H1 (cell line): ENCODE results near the gene MYBPHL. TPM values are rescaled to one million over a fixed set of nuclear protein-coding genes. Genes with fewer than 3 reads are reported as not detected.

Experiments
- CTCF ChIA-PET: fragments of 300-600 bp; sonication (Branson Sonifier 250); formaldehyde crosslinking; loops from one replicate; lab custom pipeline; 2021; ENCODE audit not compliant: partially characterized antibody; lab: Charles Lee
- POLR2A ChIA-PET: fragments of 300-600 bp; sonication (Branson Sonifier 250); formaldehyde crosslinking; loops from one replicate; lab custom pipeline; 2021; ENCODE audit warnings: inconsistent platforms; ENCODE audit not compliant: partially characterized antibody; lab: Charles Lee
- DNase-seq, 2 experiments: peaks; one replicate each; pipeline versions ENCODE4 v3.0.0 to v3.0.0-alpha.2; 2010 to 2022; ENCODE audit warnings: low spot score in 2 of 2, low read depth in 1 of 2, mixed read lengths in 1 of 2
- FAIRE-seq: peaks from 2 replicates; lab custom pipeline; 2011; peaks lifted over from hg19 to GRCh38; lab: Jason Lieb, UNC
- H2AFZ ChIP-seq: 2 replicates; pipeline ENCODE4 v1.8.1; 2012; ENCODE audit warnings: low read length, inconsistent platforms
- H2AK5ac ChIP-seq: 2 replicates; pipeline ENCODE4 v1.6.1; 2013; ENCODE audit warnings: low read depth, low read length
- H2BK120ac ChIP-seq: replicated peaks from 2 replicates; pipeline ENCODE3; 2013; ENCODE audit warnings: low read depth, low read length, inconsistent platforms
- H2BK12ac ChIP-seq: 2 replicates; pipeline ENCODE4 v1.6.1; 2013; ENCODE audit warnings: low read depth, low read length
- H2BK15ac ChIP-seq: 2 replicates; pipeline ENCODE4 v1.6.1; 2013; ENCODE audit warnings: low read length
- H2BK20ac ChIP-seq: 2 replicates; pipeline ENCODE4 v1.6.1; 2013; ENCODE audit warnings: low read length
- H2BK5ac ChIP-seq: 2 replicates; pipeline ENCODE4 v1.6.1; 2013; ENCODE audit warnings: low read depth, low read length
- H3K14ac ChIP-seq: 2 replicates; pipeline ENCODE4 v1.6.1; 2013; ENCODE audit warnings: inconsistent platforms; ENCODE audit not compliant: insufficient read length
- H3K18ac ChIP-seq: 2 replicates; pipeline ENCODE4 v1.6.1; 2013; ENCODE audit warnings: low read length; ENCODE audit errors: extremely low read depth
- H3K23ac ChIP-seq: 2 replicates; pipeline ENCODE4 v1.6.1; 2013; ENCODE audit warnings: inconsistent platforms; ENCODE audit not compliant: insufficient read length
- H3K23me2 ChIP-seq: 2 replicates; pipeline ENCODE4 v1.6.1; 2013; ENCODE audit warnings: low read depth, low read length
- H3K27ac ChIP-seq: 2 replicates; pipeline ENCODE4 v1.6.1; 2011; ENCODE audit warnings: low read depth, low read length, inconsistent platforms
- H3K27me3 ChIP-seq, 4 experiments: replicated peaks in 1 of 4; 1 replicate in 1 of 4; 2 replicates in 3 of 4; pipeline versions ENCODE4 v1.6.1 to v1.8.1; 2011 to 2013; ENCODE audit warnings: low read length in 3 of 4, mild to moderate bottlenecking in 3 of 4, inconsistent platforms in 2 of 4, mixed read lengths in 2 of 4, moderate library complexity in 1 of 4; ENCODE audit not compliant: control insufficient read depth in 3 of 4, insufficient read depth in 3 of 4; ENCODE audit errors: extremely low read depth in 1 of 4
- H3K36me3 ChIP-seq, 4 experiments: 2 replicates each; pipeline versions ENCODE4 v1.6.1 to v1.8.1; 2011 to 2013; ENCODE audit warnings: mild to moderate bottlenecking in 4 of 4, low read length in 3 of 4, moderate library complexity in 2 of 4, control low read depth in 1 of 4, inconsistent platforms in 1 of 4; ENCODE audit not compliant: insufficient read depth in 4 of 4, control insufficient read depth in 2 of 4
- H3K4ac ChIP-seq: replicated peaks from 2 replicates; pipeline ENCODE3; 2013; ENCODE audit warnings: low read length, low read depth, mixed read lengths, inconsistent platforms; ENCODE audit not compliant: insufficient read length
- H3K4me1 ChIP-seq, 4 experiments: replicated peaks in 1 of 4; 1 replicate in 1 of 4; 2 replicates in 3 of 4; pipeline versions ENCODE4 v1.6.1 to v1.8.1; 2011 to 2013; ENCODE audit warnings: low read length in 3 of 4, inconsistent platforms in 2 of 4, mixed read lengths in 1 of 4; ENCODE audit not compliant: insufficient read depth in 4 of 4, control insufficient read depth in 3 of 4
- H3K4me2 ChIP-seq, 2 experiments: 2 replicates each; pipeline versions ENCODE4 v1.6.1 to v1.8.1; 2011 to 2013; ENCODE audit warnings: low read depth in 2 of 2, low read length in 2 of 2, control low read depth in 1 of 2, inconsistent platforms in 1 of 2, mild to moderate bottlenecking in 1 of 2; ENCODE audit not compliant: insufficient read depth in 1 of 2
- H3K4me3 ChIP-seq, 4 experiments: fragments of 200-600, 300-600 bp in 1 of 4; sonication (generic), shearing (Covaris generic), sonication (Bioruptor Twin) in 1 of 4; 2 replicates each; pipeline versions ENCODE4 v1.5.1 to v1.8.1; 2011 to 2016; ENCODE audit warnings: low read length in 4 of 4, low read depth in 3 of 4, control low read depth in 2 of 4, inconsistent platforms in 2 of 4, mild to moderate bottlenecking in 2 of 4, mixed read lengths in 1 of 4, moderate library complexity in 1 of 4; ENCODE audit not compliant: insufficient read depth in 2 of 4; ENCODE audit errors: extremely low read depth in 1 of 4
- H3K56ac ChIP-seq: replicated peaks from 2 replicates; pipeline ENCODE3; 2013; ENCODE audit warnings: low read depth, mild to moderate bottlenecking, mixed read lengths, low read length, inconsistent platforms; ENCODE audit not compliant: insufficient read length
- H3K79me1 ChIP-seq: 2 replicates; pipeline ENCODE4 v1.6.1; 2013; ENCODE audit warnings: low read depth, low read length, control low read depth
- H3K79me2 ChIP-seq, 2 experiments: 2 replicates each; pipeline versions ENCODE4 v1.6.1 to v1.8.1; 2012 to 2013; ENCODE audit warnings: low read length in 2 of 2, mild to moderate bottlenecking in 2 of 2, inconsistent platforms in 1 of 2; ENCODE audit not compliant: insufficient read depth in 2 of 2, control insufficient read depth in 1 of 2
- H3K9ac ChIP-seq, 4 experiments: replicated peaks in 1 of 4; 1 replicate in 1 of 4; 2 replicates in 3 of 4; pipeline versions ENCODE4 v1.6.1 to v1.8.1; 2011 to 2013; ENCODE audit warnings: low read depth in 3 of 4, low read length in 3 of 4, control low read depth in 2 of 4, mild to moderate bottlenecking in 2 of 4, moderate library complexity in 2 of 4, inconsistent platforms in 1 of 4; ENCODE audit errors: extremely low read depth in 1 of 4
- H3K9me3 ChIP-seq, 2 experiments: 2 replicates each; pipeline versions ENCODE4 v1.6.1 to v1.8.1; 2012 to 2013; ENCODE audit warnings: mild to moderate bottlenecking in 2 of 2, moderate library complexity in 2 of 2, control low read depth in 1 of 2, inconsistent platforms in 1 of 2, low read depth in 1 of 2, low read length in 1 of 2, mixed read lengths in 1 of 2; ENCODE audit not compliant: insufficient read depth in 2 of 2
- H4K20me1 ChIP-seq, 2 experiments: replicated peaks in 1 of 2; 2 replicates each; pipeline versions ENCODE3 to v1.8.1; 2011 to 2013; ENCODE audit warnings: inconsistent platforms in 2 of 2, low read length in 2 of 2, mild to moderate bottlenecking in 1 of 2; ENCODE audit not compliant: insufficient read depth in 2 of 2, control insufficient read depth in 1 of 2
- H4K5ac ChIP-seq: 2 replicates; pipeline ENCODE4 v1.6.1; 2013; ENCODE audit warnings: low read length, low read depth, mixed read lengths, inconsistent platforms; ENCODE audit not compliant: insufficient read length
- H4K8ac ChIP-seq: 2 replicates; pipeline ENCODE4 v1.8.0; 2013; ENCODE audit warnings: mild to moderate bottlenecking, moderate library complexity, low read length, inconsistent platforms; ENCODE audit not compliant: insufficient read depth; ENCODE audit errors: extremely low read depth
- H4K91ac ChIP-seq: replicated peaks from 2 replicates; pipeline ENCODE3; 2013; ENCODE audit warnings: low read length, mixed read lengths, inconsistent platforms; ENCODE audit not compliant: insufficient read length
- BACH1 ChIP-seq: IDR thresholded peaks from 2 replicates; pipeline ENCODE4 v1.6.1; 2012; ENCODE audit warnings: low read length, improper control_type of control experiment
- EP300 ChIP-seq, 2 experiments: IDR thresholded peaks; 1 replicate in 1 of 2; 2 replicates in 1 of 2; pipeline ENCODE4 v1.6.1; 2011 to 2012; ENCODE audit warnings: low read depth in 2 of 2, low read length in 2 of 2, mild to moderate bottlenecking in 2 of 2, borderline replicate concordance in 1 of 2, inconsistent platforms in 1 of 2, moderate library complexity in 1 of 2
- EZH2 ChIP-seq: fragments of 200-600 bp; sonication (generic); IDR thresholded peaks from 2 replicates; pipeline ENCODE4 v1.7.1; 2012; ENCODE audit warnings: low read depth, mild to moderate bottlenecking, moderate library complexity, low read length, inconsistent platforms; ENCODE audit not compliant: severe bottlenecking
- KDM4A ChIP-seq: IDR thresholded peaks from one replicate; pipeline ENCODE4 v1.7.1; 2012; ENCODE audit warnings: low read depth, mild to moderate bottlenecking, moderate library complexity, low read length, inconsistent platforms; ENCODE audit not compliant: severe bottlenecking
- RBBP5 ChIP-seq: IDR thresholded peaks from 2 replicates; pipeline ENCODE4 v1.7.1; 2012; ENCODE audit warnings: low read depth, mild to moderate bottlenecking, inconsistent platforms, low read length, moderate library complexity, borderline replicate concordance
- RNF2 ChIP-seq: fragments of 200-900, 300-1000 bp; sonication (generic); IDR thresholded peaks from 2 replicates; pipeline ENCODE4 v1.7.1; 2016; ENCODE audit warnings: borderline replicate concordance, low read depth, mild to moderate bottlenecking, antibody characterized with exemption, low read length; ENCODE audit not compliant: poor library complexity, severe bottlenecking; ENCODE audit errors: missing control alignments
- SAP30 ChIP-seq: fragments of 300-600 bp; sonication (generic); IDR thresholded peaks from 2 replicates; pipeline ENCODE4 v1.7.1; 2012; ENCODE audit warnings: low read length, moderate library complexity, mild to moderate bottlenecking, inconsistent platforms; ENCODE audit not compliant: insufficient read depth, insufficient replicate concordance
- TAF1 ChIP-seq: IDR thresholded peaks from 2 replicates; pipeline ENCODE4 v1.6.1; 2011; ENCODE audit warnings: mild to moderate bottlenecking, low read depth, low read length
- TCF12 ChIP-seq: IDR thresholded peaks from 2 replicates; pipeline ENCODE4 v1.6.1; 2011; ENCODE audit warnings: low read depth, mild to moderate bottlenecking, low read length
- WGBS, 2 experiments: shearing (Covaris generic) in 1 of 2; methylation state at CpG; one replicate each; pipeline versions ENCODE4 v1.1.6 to v1.1.7; 2013 to 2015; ENCODE audit warnings: low lambda C conversion rate in 2 of 2, mixed read lengths in 2 of 2, inconsistent platforms in 1 of 2, low coverage in 1 of 2, missing lambda C conversion rate in 1 of 2; ENCODE audit not compliant: insufficient replicate concordance in 2 of 2, insufficient coverage in 1 of 2, insufficient read length in 1 of 2; ENCODE audit errors: extremely low coverage in 1 of 2, missing lambda C conversion rate in 1 of 2; 5-methylcytosine and 5-hydroxymethylcytosine counted together
- polyA plus RNA-seq, 7 experiments: library from polyadenylated mRNA; depleted of rRNA in 3 of 7; stranded (reverse) in 5 of 7; unstranded in 2 of 7; fragments of >200 nt in 5 of 7; fragments of 200-250 nt in 2 of 7; gene quantifications; 1 replicate in 5 of 7; 2 replicates in 1 of 7; 4 replicates in 1 of 7; pipeline versions ENCODE4 v1.2.1 to v1.2.3, GENCODE V29; 2011 to 2013; ENCODE audit warnings: missing spikeins in 2 of 7, mixed read lengths in 2 of 7
- total RNA-seq: library from RNA; stranded (reverse); fragmentation: NEBNext Ultra II Directional; extraction: Animal tissue kit (Norgen Biotek cat#: 25700); gene quantifications from 2 replicates; pipeline ENCODE4 v1.2.1, GENCODE V29; 2021

MYBPHL gene
- total and polyA plus RNA-seq, 2 of the 8 experiments (the other 6 are each of a cell fraction or from before 2014, with no cell fraction given) = 0.24 to 0.30 TPM

DNA sequence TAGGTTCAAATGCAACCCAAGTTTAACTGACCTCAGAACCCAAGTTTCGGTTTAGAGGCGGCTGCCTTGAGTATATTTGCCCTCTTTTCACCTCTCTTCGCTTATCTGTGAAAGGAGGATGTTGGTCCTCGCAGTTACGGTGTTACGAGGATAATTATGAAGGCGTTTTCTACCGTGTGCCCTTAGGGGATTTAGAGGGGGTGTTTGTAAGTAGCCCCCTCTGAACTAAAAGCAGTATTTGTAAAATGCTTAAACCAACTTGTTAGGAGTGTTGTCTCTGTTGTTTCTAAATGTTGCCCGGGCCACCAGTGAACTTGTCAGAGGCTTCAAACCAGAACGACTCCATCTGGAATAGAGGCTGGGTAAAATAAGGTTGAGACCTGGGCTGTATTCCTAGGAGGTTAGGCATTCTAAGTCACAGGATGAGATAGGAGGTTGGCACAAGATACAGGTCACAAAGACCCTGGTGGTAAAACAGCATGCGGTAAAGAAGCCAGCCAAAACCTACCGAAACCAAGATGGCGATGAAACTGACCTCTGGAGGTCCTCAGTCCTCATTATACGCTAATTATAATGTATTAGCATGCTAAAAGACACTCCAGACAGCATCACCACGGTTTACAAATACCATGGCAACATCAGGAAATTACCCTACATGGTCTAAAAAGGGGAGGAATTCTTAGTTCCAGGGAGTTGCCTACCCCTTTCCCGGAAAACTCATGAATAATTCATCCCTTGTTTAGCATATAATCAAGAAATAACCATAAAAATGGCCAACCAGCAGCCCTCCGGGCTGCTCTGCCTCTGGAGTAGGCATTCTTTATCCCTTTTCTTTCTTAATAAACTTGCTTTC lies 22.8 kb downstream of the MYBPHL start:
- peak overlapping the region; percentile 88; the same call in 1 of the 2 replicates for H3K18ac ChIP-seq
- H3K79me2 ChIP-seq = peaks cover 0 to 16% of the 10 kb centered on the region in 2 experiments; a peak in 3 of 4 replicates
- H2AK5ac ChIP-seq = peak overlapping the region; percentile 70; the same call in 1 of the 2 replicates
- peak overlapping the region; percentile 82; the same call in 1 of the 2 replicates for H4K8ac ChIP-seq
- H4K91ac ChIP-seq = peak overlapping the region; percentile 78
- H3K79me1 ChIP-seq = peaks cover 7% of the 10 kb centered on the region
- H2BK12ac ChIP-seq = peak overlapping the region; percentile 60; the same call in 1 of the 2 replicates
- DNase-seq (no peak), FAIRE-seq (no peak)
- H3K4me3 ChIP-seq = peak overlapping the region; percentile 54 to 95 (median 86)
- H2AFZ ChIP-seq = 0 out of 2 replicates have a peak overlapping the region, but pooled peaks have one; percentile 9
- no peak overlapping the region for H3K14ac ChIP-seq
- H3K36me3 ChIP-seq = peaks cover 8 to 17% (median 12%) of the 10 kb centered on the region in 4 experiments; a peak in 6 of 8 replicates
- H3K23ac ChIP-seq = no peak overlapping the region
- H3K9ac ChIP-seq = peak overlapping the region in 3 of 4 experiments; percentile 67 to 81 (median 67); a peak in 6 of 7 replicates
- no peak overlapping the region for H3K56ac ChIP-seq
- WGBS, 2 experiments = 75% methylated on average over 17 of the region's 17 CpGs; no CpG with 5 or more reads in 1 of the 2 experiments
- peak overlapping the region; percentile 21 for H2BK120ac ChIP-seq
- H3K4ac ChIP-seq = peak overlapping the region; percentile 69
- no peaks in the 10 kb centered on the region for H4K20me1 ChIP-seq
- ChIA-PET POLR2A (interaction anchor here (1.3 to 1.6 kb wide), 4 partner anchors 12 to 44 kb away, joined by 3 to 11 read pairs (median 4); no protein-coding TSS in a partner anchor), CTCF (interaction anchor here (1.7 to 3.0 kb wide), 3 partner anchors 19 to 116 kb away, joined by 9 to 30 read pairs (median 11); partner anchors contain the start of gene SORT1)
- H3K23me2 ChIP-seq = peaks cover 12% of the 10 kb centered on the region
- no peaks in the 10 kb centered on the region for H3K27me3 ChIP-seq
- no peak overlapping the region for H2BK15ac ChIP-seq
- peak overlapping the region; percentile 87 for H3K27ac ChIP-seq
- H2BK20ac ChIP-seq = no peak overlapping the region
- H4K5ac ChIP-seq = peak overlapping the region; percentile 52
- H3K4me2 ChIP-seq = peak overlapping the region; percentile 84 to 91
- no peaks in the 10 kb centered on the region for H3K9me3 ChIP-seq
- peak overlapping the region; percentile 90 for H2BK5ac ChIP-seq
- peaks cover 8 to 11% (median 10%) of the 10 kb centered on the region in 4 experiments for H3K4me1 ChIP-seq
- TF ChIP-seq TAF1 (no peak), EP300 (IDR thresholded peaks at IDR 0.05; ENCODE audit: borderline replicate concordance in 1 of 2, low read depth in 2 of 2, low read length in 2 of 2) (0 out of 3 replicates have a peak, but pooled peaks of 1 of the 2 experiments have one; percentile 8), SAP30 (no peak), KDM4A (no peak), BACH1 (no peak), TCF12 (no peak), RBBP5 (no peak), EZH2 (no peak), RNF2 (no peak)
